Subcutaneous adipose tissue (tissue), 4 donors: ENCODE measurements around the gene ZNF148. TPM values are rescaled to one million over a fixed set of nuclear protein-coding genes. Genes with fewer than 3 reads are reported as not detected.

ENCODE experiments used
- CTCF ChIP-seq: fragments of 450-650 bp; IDR thresholded peaks from one replicate; pipeline ENCODE4 v1.5.1; 2016; ENCODE audit warnings: low read depth, mild to moderate bottlenecking, control low read depth, antibody characterized with exemption, moderate library complexity
- total RNA-seq, 4 donors: library from RNA; depleted of rRNA; stranded (reverse); fragments of >200 nt; gene quantifications; one replicate each; pipeline ENCODE4 v1.1.0, GENCODE V29; 2016

ZNF148 gene
- total RNA-seq, 4 donors from 2014 or later = 22.6 to 38.2 (median 28.6) TPM

- no peak for TF ChIP-seq CTCF
Observed at GRCh38 chr3:125374501-125374995, 577 bp downstream of the ZNF148 start.

- no peak for TF ChIP-seq CTCF
Observed at GRCh38 chr3:125367403-125368230, 7.5 kb downstream of the ZNF148 start.

GRCh38 chr3:125366132-125366531 lies 9.0 kb downstream of the ZNF148 start:
- no peak for TF ChIP-seq CTCF

GRCh38 chr3:125359700-125360099 lies 15.4 kb downstream of the ZNF148 start:
- TF ChIP-seq CTCF = no peak

- no peak for TF ChIP-seq CTCF
Observed at GRCh38 chr3:125358923-125359322, 16.2 kb downstream of the ZNF148 start.

GRCh38 chr3:125357837-125358236 lies 17.3 kb downstream of the ZNF148 start:
- TF ChIP-seq CTCF = no peak

GRCh38 chr3:125357032-125357658 lies 18.0 kb downstream of the ZNF148 start:
- TF ChIP-seq CTCF = no peak
